Spleen (tissue), 7 donors: ENCODE measurements around the gene STX18.
"Not testable (repeated sequence)": the region's sequence is repeated elsewhere in the genome, so short reads cannot be mapped to it uniquely, and the experiment has no call there.

ENCODE experiments used
- CTCF ChIP-seq, 11 experiments: fragments of 200-600 bp in 7 of 11; fragments of 450-650 bp in 4 of 11; sonication (generic) in 4 of 11; IDR thresholded peaks in 8 of 11; conservative IDR thresholded peaks in 3 of 11; 1 replicate in 7 of 11; 2 replicates in 4 of 11; pipeline versions ENCODE4 v1.4.0 to v1.8.0; 2016 to 2021; ENCODE audit warnings: antibody characterized with exemption in 11 of 11, inconsistent platforms in 4 of 11, mild to moderate bottlenecking in 1 of 11
- POLR2A ChIP-seq, 3 donors: fragments of 450-650 bp; IDR thresholded peaks; one replicate each; pipeline ENCODE4 v1.5.1; 2017; ENCODE audit warnings: antibody characterized with exemption in 3 of 3, mild to moderate bottlenecking in 1 of 3
- POLR2AphosphoS5 ChIP-seq, 3 donors: sonication (generic); formaldehyde crosslinking; IDR thresholded peaks; one replicate each; pipeline ENCODE4 v1.5.1; 2017; ENCODE audit warnings: antibody characterized with exemption in 3 of 3
- donor health status: DM: no; HTN: no; CAD: no; lungs with moderate emphysema.
- donor health status: DM: no; HTN: no; CAD: no.
- donor health status: DM: no; HTN: no; CAD: no.

DNA sequence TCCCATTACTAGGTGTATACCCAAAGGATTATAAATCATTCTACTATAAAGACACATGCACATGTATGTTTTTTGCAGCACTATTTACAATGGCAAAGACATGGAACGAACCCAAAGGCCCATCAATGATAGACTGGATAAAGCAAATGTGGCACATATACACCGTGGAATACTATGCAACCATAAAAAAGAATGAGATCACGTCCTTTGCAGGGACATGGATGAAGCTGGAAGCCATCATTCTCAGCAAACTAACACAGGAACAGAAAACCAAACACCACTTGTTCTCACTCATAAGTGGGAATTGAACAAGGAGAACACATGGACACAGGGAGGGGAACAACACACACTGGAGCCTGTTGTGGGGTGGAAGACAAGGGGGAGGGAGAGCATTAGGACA lies 31.2 kb downstream of the STX18 start:
- TF ChIP-seq CTCF (IDR thresholded peaks at IDR 0.05 in 8 of 11, conservative IDR thresholded peaks at IDR 0.05 in 3 of 11); POLR2AphosphoS5 (IDR thresholded peaks at IDR 0.05); POLR2A (IDR thresholded peaks at IDR 0.05): not testable (repeated sequence)
